Right hindlimb (tissue), 1 donor: ENCODE measurements around the gene CSF2.
"Not testable (repeated sequence)": the region's sequence is repeated elsewhere in the genome, so short reads cannot be mapped to it uniquely, and the experiment has no call there.

Experiments
- DNase-seq: peaks from one replicate; pipeline ENCODE4 v3.0.0-alpha.2; 2018

Gene CSF2

GRCh38 chr5:132094393-132095076 lies 20.9 kb downstream of the CSF2 start:
- no peak for DNase-seq

GRCh38 chr5:132095077-132095410 lies 21.5 kb downstream of the CSF2 start:
- DNase-seq = no peak

GRCh38 chr5:132095424-132095972 lies 21.9 kb downstream of the CSF2 start:
- no peak for DNase-seq

- no peak for DNase-seq
These were observed 23.3 kb downstream of the CSF2 start for GRCh38 chr5:132096904-132097303.

GRCh38 chr5:132098151-132098594 lies 24.6 kb downstream of the CSF2 start:
- DNase-seq = no peak

GRCh38 chr5:132098621-132099020 lies 25.0 kb downstream of the CSF2 start:
- no peak for DNase-seq

GRCh38 chr5:132099076-132099748 lies 25.6 kb downstream of the CSF2 start:
- DNase-seq = no peak

GRCh38 chr5:132099905-132100304 lies 26.3 kb downstream of the CSF2 start:
- no peak for DNase-seq

GRCh38 chr5:132100672-132101261 lies 27.2 kb downstream of the CSF2 start:
- no peak for DNase-seq

GRCh38 chr5:132101385-132101880 lies 27.8 kb downstream of the CSF2 start:
- DNase-seq = no peak

- no peak for DNase-seq
These were observed 28.6 kb downstream of the CSF2 start for GRCh38 chr5:132102101-132102701.

- no peak for DNase-seq
These were observed 29.3 kb downstream of the CSF2 start for GRCh38 chr5:132102944-132103331.

- peak; percentile 57 for DNase-seq
These were observed 29.9 kb downstream of the CSF2 start for GRCh38 chr5:132103332-132103951.

- DNase-seq = no peak
These were observed 30.4 kb downstream of the CSF2 start for GRCh38 chr5:132103969-132104391.

- no peak for DNase-seq
These were observed 31.0 kb downstream of the CSF2 start for GRCh38 chr5:132104556-132104955.

GRCh38 chr5:132105688-132106087 lies 32.1 kb downstream of the CSF2 start:
- no peak for DNase-seq

GRCh38 chr5:132108495-132108894 lies 34.9 kb downstream of the CSF2 start:
- DNase-seq = not testable (repeated sequence)

- not testable (repeated sequence) for DNase-seq
These were observed 35.4 kb downstream of the CSF2 start for GRCh38 chr5:132108957-132109356.

- DNase-seq = no peak
These were observed 36.0 kb downstream of the CSF2 start for GRCh38 chr5:132109494-132110053.

GRCh38 chr5:132110195-132110594 lies 36.6 kb downstream of the CSF2 start:
- DNase-seq = no peak

- DNase-seq = no peak
These were observed 37.3 kb downstream of the CSF2 start for GRCh38 chr5:132110930-132111329.

GRCh38 chr5:132112111-132112510 lies 38.5 kb downstream of the CSF2 start:
- no peak for DNase-seq
